Mesendoderm (in vitro differentiated cells): Measurements from ENCODE around the gene RASGRF1.
A peak's percentile ranks its signal among the peaks of the same experiment; 100 is the strongest.

ENCODE experiments used
- DNase-seq: peaks from one replicate; pipeline ENCODE4 v3.0.0; 2013
- H2AK5ac ChIP-seq: 2 replicates; pipeline ENCODE4 v1.6.1; 2013; ENCODE audit warnings: low read length, inconsistent platforms
- H2BK120ac ChIP-seq: 2 replicates; pipeline ENCODE4 v1.6.1; 2013; ENCODE audit warnings: low read depth, mild to moderate bottlenecking, low read length, moderate library complexity, mixed read lengths
- H2BK15ac ChIP-seq: replicated peaks from 2 replicates; pipeline ENCODE4 v1.6.1; 2013; ENCODE audit warnings: low read depth, mild to moderate bottlenecking, moderate library complexity
- H2BK5ac ChIP-seq: 2 replicates; pipeline ENCODE4 v1.6.1; 2013; ENCODE audit warnings: low read length, inconsistent platforms
- H3K18ac ChIP-seq: 2 replicates; pipeline ENCODE4 v1.6.1; 2013; ENCODE audit warnings: mild to moderate bottlenecking, low read length, mixed read lengths
- H3K23ac ChIP-seq: one replicate; pipeline ENCODE4 v1.6.1; 2013; ENCODE audit warnings: low read length
- H3K27ac ChIP-seq: 2 replicates; pipeline ENCODE4 v1.5.1; 2013; ENCODE audit warnings: low read depth, mild to moderate bottlenecking, inconsistent platforms, low read length, moderate library complexity
- H3K27me3 ChIP-seq: 2 replicates; pipeline ENCODE4 v1.6.1; 2013; ENCODE audit warnings: low read length, control low read depth, mild to moderate bottlenecking, inconsistent platforms; ENCODE audit not compliant: insufficient read depth, poor library complexity
- H3K36me3 ChIP-seq: 2 replicates; pipeline ENCODE4 v1.6.1; 2013; ENCODE audit warnings: low read length, inconsistent platforms; ENCODE audit not compliant: control insufficient read depth, insufficient read depth
- H3K4ac ChIP-seq: one replicate; pipeline ENCODE4 v1.6.1; 2013; ENCODE audit warnings: low read depth, mild to moderate bottlenecking, low read length, moderate library complexity
- H3K4me1 ChIP-seq: 2 replicates; pipeline ENCODE4 v1.6.1; 2013; ENCODE audit warnings: low read depth, low read length, inconsistent platforms; ENCODE audit not compliant: control insufficient read depth
- H3K4me2 ChIP-seq: 2 replicates; pipeline ENCODE4 v1.6.1; 2013; ENCODE audit warnings: low read length
- H3K4me3 ChIP-seq: 2 replicates; pipeline ENCODE4 v1.5.1; 2013; ENCODE audit warnings: mild to moderate bottlenecking, low read length
- H3K56ac ChIP-seq: one replicate; pipeline ENCODE4 v1.6.1; 2013; ENCODE audit warnings: low read length
- H3K79me1 ChIP-seq: 2 replicates; pipeline ENCODE4 v1.6.1; 2013; ENCODE audit warnings: low read length, inconsistent platforms
- H3K79me2 ChIP-seq: 2 replicates; pipeline ENCODE4 v1.6.1; 2013; ENCODE audit warnings: mild to moderate bottlenecking, low read length; ENCODE audit not compliant: control insufficient read depth, insufficient read depth
- H3K9ac ChIP-seq: 2 replicates; pipeline ENCODE4 v1.6.1; 2013; ENCODE audit warnings: low read length, inconsistent platforms
- H4K5ac ChIP-seq: one replicate; pipeline ENCODE4 v1.6.1; 2013; ENCODE audit warnings: low read length
- H4K8ac ChIP-seq: one replicate; pipeline ENCODE4 v1.6.1; 2013; ENCODE audit warnings: low read depth, mild to moderate bottlenecking, control low read depth, low read length, moderate library complexity
- WGBS: extraction: QIAGEN DNeasy Blood & Tissue Kit; methylation state at CpG from one replicate; pipeline ENCODE4 v1.1.7; 2013; ENCODE audit warnings: low lambda C conversion rate, missing lambda C conversion rate; ENCODE audit not compliant: insufficient coverage; ENCODE audit errors: extremely low coverage; 5-methylcytosine and 5-hydroxymethylcytosine counted together

The RASGRF1 gene

DNA sequence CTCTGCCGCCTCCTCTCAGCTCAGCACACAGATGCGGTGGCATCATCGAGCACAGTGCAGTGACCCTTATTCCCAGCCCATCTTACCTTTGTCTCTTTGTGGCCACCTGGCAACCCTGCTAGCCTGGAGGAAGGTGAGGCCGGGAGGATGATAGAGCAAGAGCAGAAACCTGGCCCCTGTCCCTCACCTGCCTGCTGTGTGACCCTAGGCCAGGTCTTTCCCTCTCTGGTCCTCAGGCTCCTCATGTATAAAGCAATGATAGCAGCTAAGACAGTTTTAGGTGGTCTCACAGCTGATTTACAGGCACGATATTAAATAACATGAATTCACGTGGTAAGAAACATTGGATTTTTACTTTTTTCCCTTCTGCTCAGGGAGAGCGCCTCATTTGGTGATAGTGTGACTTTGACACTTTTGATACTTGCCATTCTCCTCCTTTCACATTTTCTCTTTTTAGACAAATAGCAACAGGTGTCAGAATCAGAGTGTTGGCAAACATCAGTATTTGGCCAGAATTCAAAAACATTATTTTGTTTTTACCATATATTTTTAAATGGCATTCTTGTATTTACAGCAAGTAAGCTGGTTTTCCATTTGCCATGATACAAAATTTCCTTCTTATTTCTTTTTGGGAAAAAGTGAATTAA is 116.2 kb downstream of the RASGRF1 start:
- Histone ChIP-seq H3K79me1 (no peaks in the 10 kb centered on the region), H3K27me3 (no peaks in the 10 kb centered on the region), H3K4me3 (no peak overlapping the region), H2AK5ac (no peak overlapping the region), H3K36me3 (no peaks in the 10 kb centered on the region), H2BK5ac (no peak overlapping the region), H3K4me2 (no peak overlapping the region), H3K23ac (no peak overlapping the region), H3K18ac (no peak overlapping the region), H2BK15ac (no peak overlapping the region), H3K9ac (no peak overlapping the region), H3K27ac (no peak overlapping the region), H3K79me2 (no peaks in the 10 kb centered on the region), H3K4me1 (no peaks in the 10 kb centered on the region), H4K5ac (no peak overlapping the region), H4K8ac (no peak overlapping the region), H3K4ac (no peak overlapping the region), H2BK120ac (no peak overlapping the region), H3K56ac (no peak overlapping the region)
- WGBS: no CpG with 5 or more reads among the region's 7 CpGs
- no peak for DNase-seq

DNA sequence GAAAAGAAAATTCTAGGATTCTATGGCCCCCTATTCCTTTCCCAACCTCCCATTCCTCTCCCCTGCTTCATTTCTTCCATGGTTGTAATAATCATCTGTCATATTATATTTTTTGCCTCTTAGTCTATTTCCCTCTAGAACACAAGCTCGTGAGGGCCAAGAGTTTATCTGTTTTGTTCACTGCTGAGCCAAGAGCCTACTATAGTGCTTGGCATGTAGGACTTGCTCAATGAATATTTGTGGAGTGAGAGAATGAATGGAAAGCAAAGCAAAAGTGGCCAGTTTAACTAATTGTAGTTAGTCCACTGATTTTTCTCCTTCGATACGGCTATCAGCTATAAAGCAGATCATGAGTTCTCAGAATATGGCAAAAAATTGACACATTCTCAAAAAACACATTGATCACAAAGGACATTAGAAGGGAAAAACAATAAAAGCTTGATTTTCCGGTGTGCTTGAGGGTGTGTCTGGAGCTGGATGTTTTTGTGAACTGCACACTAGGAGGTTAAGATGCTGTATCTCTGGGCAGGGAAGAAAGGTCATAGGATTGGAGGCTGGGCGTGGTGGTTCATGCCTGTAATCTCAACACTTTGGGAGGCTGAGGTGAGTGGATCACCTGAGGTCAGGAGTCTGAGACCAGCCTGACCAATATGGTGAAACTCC is 120.8 kb downstream of the RASGRF1 start:
- H3K4me1 ChIP-seq: peaks cover 2% of the 10 kb centered on the region
- no peak overlapping the region for H2BK120ac ChIP-seq
- no peak overlapping the region for H4K5ac ChIP-seq
- no peak overlapping the region for H3K23ac ChIP-seq
- H3K4ac ChIP-seq: no peak overlapping the region
- no peak overlapping the region for H3K56ac ChIP-seq
- no peak overlapping the region for H4K8ac ChIP-seq
- H3K27me3 ChIP-seq: no peaks in the 10 kb centered on the region
- H3K4me3 ChIP-seq: no peak overlapping the region
- H3K18ac ChIP-seq: no peak overlapping the region
- DNase-seq: no peak
- H2AK5ac ChIP-seq: no peak overlapping the region
- no peaks in the 10 kb centered on the region for H3K79me1 ChIP-seq
- H3K9ac ChIP-seq: no peak overlapping the region
- H2BK15ac ChIP-seq: no peak overlapping the region
- no peak overlapping the region for H3K27ac ChIP-seq
- no peak overlapping the region for H2BK5ac ChIP-seq
- no peak overlapping the region for H3K4me2 ChIP-seq
- H3K79me2 ChIP-seq: no peaks in the 10 kb centered on the region
- no peaks in the 10 kb centered on the region for H3K36me3 ChIP-seq
- no CpG with 5 or more reads among the region's 5 CpGs for WGBS

DNA sequence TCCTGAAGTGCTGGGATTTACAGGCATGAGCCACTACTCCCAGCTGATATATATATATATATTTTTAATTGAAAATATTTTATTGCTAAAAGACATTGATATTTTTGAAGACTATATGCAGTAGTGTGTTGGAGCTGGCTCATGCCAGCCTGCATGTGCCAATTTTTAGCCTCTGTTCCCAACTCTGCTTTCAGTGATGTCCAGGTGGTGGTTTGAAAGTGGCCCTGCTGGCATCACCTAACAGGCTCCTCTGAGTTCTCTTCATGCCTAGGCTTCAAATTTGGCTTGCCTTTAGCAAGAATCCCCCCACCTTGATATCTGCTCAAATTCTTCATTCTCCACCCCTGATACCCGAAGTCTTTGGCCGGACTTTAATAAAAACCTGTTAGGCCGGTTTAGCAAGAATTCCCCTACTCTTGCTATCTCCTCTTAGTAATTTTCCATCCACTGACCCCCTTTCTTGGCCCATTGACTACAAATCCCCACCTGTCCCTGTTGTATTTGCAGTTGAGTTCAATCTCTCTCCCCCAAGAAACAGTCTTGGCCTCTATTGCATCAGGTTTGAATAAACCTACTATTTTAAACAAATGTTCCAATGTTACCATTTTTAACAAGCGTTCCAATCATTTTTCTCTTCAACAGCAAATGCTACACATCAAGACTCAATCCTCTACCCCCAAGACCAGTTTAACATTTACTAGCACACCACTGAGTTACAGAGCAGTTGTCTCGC is 121.9 kb downstream of the RASGRF1 start:
- Histone ChIP-seq H3K4ac (no peak overlapping the region), H3K9ac (no peak overlapping the region), H3K36me3 (no peaks in the 10 kb centered on the region), H3K4me1 (peaks cover 2% of the 10 kb centered on the region), H4K5ac (peak overlapping the region; percentile 64), H4K8ac (no peak overlapping the region), H3K4me3 (no peak overlapping the region), H2BK120ac (no peak overlapping the region), H3K79me1 (no peaks in the 10 kb centered on the region), H3K23ac (no peak overlapping the region), H3K27ac (no peak overlapping the region), H3K4me2 (no peak overlapping the region), H3K27me3 (no peaks in the 10 kb centered on the region), H2BK15ac (no peak overlapping the region), H3K18ac (peak overlapping the region; percentile 41), H3K79me2 (no peaks in the 10 kb centered on the region), H2AK5ac (no peak overlapping the region), H3K56ac (no peak overlapping the region), H2BK5ac (no peak overlapping the region)
- DNase-seq: peak; percentile 70
- WGBS: no CpG with 5 or more reads among the region's 5 CpGs

DNA sequence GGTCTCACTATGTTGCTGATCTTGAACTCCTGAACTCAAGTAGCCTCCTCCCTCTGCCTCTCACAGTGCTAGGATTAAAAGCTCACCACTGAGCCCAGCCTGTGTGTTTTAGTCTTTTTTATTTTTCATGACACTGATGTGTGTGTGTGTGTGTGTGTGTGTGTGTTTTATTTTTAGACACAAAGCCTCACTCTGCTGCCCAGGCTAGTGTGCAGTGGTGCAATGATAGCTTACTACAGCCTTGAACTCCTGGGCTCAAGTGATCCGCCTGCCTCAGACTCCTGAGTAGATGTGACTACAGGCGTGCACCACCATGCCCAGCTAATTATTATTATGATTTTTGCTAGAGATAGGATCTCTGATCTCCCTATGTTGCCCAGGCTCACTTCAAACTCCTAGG is 122.5 kb downstream of the RASGRF1 start:
- no CpG with 5 or more reads among the region's 2 CpGs for WGBS
- Histone ChIP-seq H2AK5ac (no peak overlapping the region), H3K4me1 (peaks cover 2% of the 10 kb centered on the region), H4K5ac (no peak overlapping the region), H3K27ac (no peak overlapping the region), H2BK5ac (no peak overlapping the region), H3K36me3 (no peaks in the 10 kb centered on the region), H2BK120ac (no peak overlapping the region), H3K4me3 (no peak overlapping the region), H3K4me2 (no peak overlapping the region), H3K4ac (no peak overlapping the region), H3K56ac (no peak overlapping the region), H3K9ac (no peak overlapping the region), H3K23ac (no peak overlapping the region), H3K79me1 (no peaks in the 10 kb centered on the region), H3K18ac (no peak overlapping the region), H4K8ac (no peak overlapping the region), H2BK15ac (no peak overlapping the region), H3K79me2 (no peaks in the 10 kb centered on the region), H3K27me3 (no peaks in the 10 kb centered on the region)
- DNase-seq: no peak

DNA sequence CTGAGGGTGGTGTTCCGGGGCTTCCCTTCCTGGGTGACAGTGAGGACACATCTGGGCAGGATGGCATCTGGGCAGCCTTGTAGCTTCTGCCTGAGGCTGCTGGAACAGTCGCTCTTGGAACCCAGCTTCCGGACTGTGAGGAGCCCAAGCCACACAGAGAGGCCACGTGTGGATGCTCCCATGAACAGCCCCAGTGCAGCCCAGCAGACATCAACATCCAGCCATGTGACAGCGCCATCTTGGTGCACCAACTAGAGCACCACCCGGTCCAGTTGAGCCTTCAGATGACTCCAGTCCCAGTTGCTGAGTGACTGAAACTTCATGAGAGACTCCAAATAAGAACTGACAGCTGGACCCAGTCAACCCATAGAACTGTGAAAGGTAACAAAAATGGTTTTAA is 130.3 kb downstream of the RASGRF1 start:
- no peak for DNase-seq
- Histone ChIP-seq H3K27ac (no peak overlapping the region), H3K9ac (no peak overlapping the region), H3K4me2 (no peak overlapping the region), H2BK120ac (no peak overlapping the region), H3K23ac (no peak overlapping the region), H3K4ac (no peak overlapping the region), H3K79me1 (no peaks in the 10 kb centered on the region), H4K5ac (no peak overlapping the region), H3K18ac (no peak overlapping the region), H2BK15ac (no peak overlapping the region), H3K4me1 (peaks cover 2% of the 10 kb centered on the region), H3K4me3 (no peak overlapping the region), H4K8ac (no peak overlapping the region), H3K79me2 (no peaks in the 10 kb centered on the region), H3K27me3 (no peaks in the 10 kb centered on the region), H2BK5ac (no peak overlapping the region), H3K56ac (no peak overlapping the region), H3K36me3 (no peaks in the 10 kb centered on the region), H2AK5ac (no peak overlapping the region)
- no CpG with 5 or more reads among the region's 6 CpGs for WGBS
